ENCODE measurements around the gene EDIL3.

Gene EDIL3

GRCh38 chr5:84125216-84125615 lies 259.5 kb downstream of the EDIL3 start:
- no peak for TF ChIP-seq CTCF (conservative IDR thresholded peaks at IDR 0.05)
- H3K27ac ChIP-seq = no peak overlapping the region

GRCh38 chr5:84119252-84119651 lies 265.4 kb downstream of the EDIL3 start:
- no peak overlapping the region for H3K27ac ChIP-seq
- no peak for TF ChIP-seq CTCF (conservative IDR thresholded peaks at IDR 0.05)

GRCh38 chr5:84118551-84118950 lies 266.1 kb downstream of the EDIL3 start:
- no peak overlapping the region for H3K27ac ChIP-seq
- no peak for TF ChIP-seq CTCF (conservative IDR thresholded peaks at IDR 0.05)

- no peak overlapping the region for H3K27ac ChIP-seq
- no peak for TF ChIP-seq CTCF (conservative IDR thresholded peaks at IDR 0.05)
Observed at GRCh38 chr5:84115727-84116126, 269.0 kb downstream of the EDIL3 start.

GRCh38 chr5:84113246-84114105 lies 271.2 kb downstream of the EDIL3 start:
- H3K27ac ChIP-seq = no peak overlapping the region
- TF ChIP-seq CTCF (conservative IDR thresholded peaks at IDR 0.05) = no peak

- H3K27ac ChIP-seq = no peak overlapping the region
- TF ChIP-seq CTCF (conservative IDR thresholded peaks at IDR 0.05) = no peak
Observed at GRCh38 chr5:84092738-84093137, 291.9 kb downstream of the EDIL3 start.

- no peak for TF ChIP-seq CTCF (conservative IDR thresholded peaks at IDR 0.05)
- H3K27ac ChIP-seq = no peak overlapping the region
Observed at GRCh38 chr5:84091127-84091799, 293.4 kb downstream of the EDIL3 start.

Measured in VCaP (cell line).